ENCODE measurements around the gene FBXL20. TPM values are rescaled to one million over a fixed set of nuclear protein-coding genes. Genes with fewer than 3 reads are reported as not detected.
"Not testable (repeated sequence)": the region's sequence is repeated elsewhere in the genome, so short reads cannot be mapped to it uniquely, and the experiment has no call there.

Gene FBXL20
- total and polyA plus RNA-seq, 2 experiments from 2014 or later: 9.7 to 11.3 TPM

DNA sequence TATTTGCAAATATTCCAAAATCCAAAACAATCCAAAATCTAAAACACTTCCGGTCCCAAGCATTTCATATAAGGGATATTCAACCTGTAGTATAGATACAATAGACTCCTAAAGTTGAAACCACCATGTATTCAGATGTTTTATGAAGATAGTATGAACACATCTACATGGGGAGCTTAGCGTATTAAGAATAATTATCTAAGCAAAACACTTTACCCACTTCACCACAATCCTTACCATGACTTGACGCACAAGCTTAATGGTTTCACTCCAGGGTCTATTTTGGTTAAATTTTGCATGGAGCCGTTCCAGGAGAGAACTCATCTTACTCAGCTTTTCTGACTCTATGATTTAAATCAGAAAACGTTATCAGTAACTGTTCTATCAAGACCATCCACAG is 46.1 kb upstream of the FBXL20 start:
- 0 out of 2 replicates have a peak, but pooled peaks cover 5% of the 10 kb centered on the region for H3K4me1 ChIP-seq (ENCODE audit: insufficient read depth)
- no peak for DNase-seq
- H3K4me2 ChIP-seq (ENCODE audit: unreplicated experiment): no peak overlapping the region
- peaks cover 89% of the 10 kb centered on the region for H3K79me2 ChIP-seq (ENCODE audit: insufficient read depth)
- no peaks in the 10 kb centered on the region for H3K9me2 ChIP-seq (ENCODE audit: insufficient read depth)
- no peak overlapping the region for H3K9ac ChIP-seq
- WGBS, 2 experiments (ENCODE audit: low coverage in 1 of 2, low lambda C conversion rate in 2 of 2, missing lambda C conversion rate in 2 of 2): 95 to 98% methylated on average over 5 of the region's 5 CpGs
- H4K20me1 ChIP-seq (ENCODE audit: insufficient read depth): no peaks in the 10 kb centered on the region
- peaks cover 18% of the 10 kb centered on the region for H3K36me3 ChIP-seq (ENCODE audit: low read depth)
- no peak for TF ChIP-seq EZH2 (IDR thresholded peaks at IDR 0.05; ENCODE audit: insufficient read depth, poor library complexity, severe bottlenecking)
- TF ChIP-seq EZH2phosphoT487 (IDR thresholded peaks at IDR 0.05; ENCODE audit: insufficient read depth, low read depth): no peak
- no peaks in the 10 kb centered on the region for H3F3A ChIP-seq (ENCODE audit: insufficient read depth)
- no peak overlapping the region for H3K4me3 ChIP-seq
- in situ Hi-C loops (cut with MboI): no loop called here
- no peaks in the 10 kb centered on the region for H3K9me3 ChIP-seq (ENCODE audit: low read depth)
- no peak overlapping the region for H2AFZ ChIP-seq
- H3K27ac ChIP-seq: no peak overlapping the region
- H3K27me3 ChIP-seq (replicated peaks; ENCODE audit: insufficient read depth): no peaks in the 10 kb centered on the region

GRCh38 chr17:39443326-39443725 is 41.9 kb upstream of the FBXL20 start:
- TF ChIP-seq EZH2phosphoT487 (IDR thresholded peaks at IDR 0.05; ENCODE audit: insufficient read depth, low read depth): no peak
- H3F3A ChIP-seq (ENCODE audit: insufficient read depth): no peaks in the 10 kb centered on the region
- peaks cover 45% of the 10 kb centered on the region for H3K36me3 ChIP-seq (ENCODE audit: low read depth)
- no peaks in the 10 kb centered on the region for H3K9me3 ChIP-seq (ENCODE audit: low read depth)
- no peaks in the 10 kb centered on the region for H3K9me2 ChIP-seq (ENCODE audit: insufficient read depth)
- no peak overlapping the region for H3K4me3 ChIP-seq
- in situ Hi-C loops (cut with MboI): no loop called here
- no peaks in the 10 kb centered on the region for H3K4me1 ChIP-seq (ENCODE audit: insufficient read depth)
- no peak for DNase-seq
- peaks cover 64% of the 10 kb centered on the region for H3K79me2 ChIP-seq (ENCODE audit: insufficient read depth)
- H4K20me1 ChIP-seq (ENCODE audit: insufficient read depth): no peaks in the 10 kb centered on the region
- no peak overlapping the region for H3K27ac ChIP-seq
- H2AFZ ChIP-seq: no peak overlapping the region
- no peaks in the 10 kb centered on the region for H3K27me3 ChIP-seq (replicated peaks; ENCODE audit: insufficient read depth)
- no peak overlapping the region for H3K9ac ChIP-seq
- H3K4me2 ChIP-seq (ENCODE audit: unreplicated experiment): no peak overlapping the region

GRCh38 chr17:39439868-39440267 is 38.4 kb upstream of the FBXL20 start:
- in situ Hi-C loops (cut with MboI); H3K4me3 ChIP-seq; H3K9me2 ChIP-seq (ENCODE audit: insufficient read depth); H4K20me1 ChIP-seq (ENCODE audit: insufficient read depth); H3K27me3 ChIP-seq (replicated peaks; ENCODE audit: insufficient read depth); H3K4me1 ChIP-seq (ENCODE audit: insufficient read depth); H3K4me2 ChIP-seq (ENCODE audit: unreplicated experiment); H3F3A ChIP-seq (ENCODE audit: insufficient read depth); DNase-seq; H2AFZ ChIP-seq; H3K9me3 ChIP-seq (ENCODE audit: low read depth); H3K27ac ChIP-seq; H3K9ac ChIP-seq: not testable (repeated sequence)
- peaks cover 51% of the 10 kb centered on the region for H3K36me3 ChIP-seq (ENCODE audit: low read depth)
- WGBS, 2 experiments (ENCODE audit: low coverage in 1 of 2, low lambda C conversion rate in 2 of 2, missing lambda C conversion rate in 2 of 2): 79 to 95% methylated on average over 2 of the region's 2 CpGs
- peaks cover 29% of the 10 kb centered on the region for H3K79me2 ChIP-seq (ENCODE audit: insufficient read depth)

- Histone ChIP-seq H3K4me3 (no peak overlapping the region), H3F3A (ENCODE audit: insufficient read depth) (no peaks in the 10 kb centered on the region), H3K27ac (no peak overlapping the region), H3K36me3 (ENCODE audit: low read depth) (peaks cover 43% of the 10 kb centered on the region), H2AFZ (no peak overlapping the region), H3K9me2 (ENCODE audit: insufficient read depth) (no peaks in the 10 kb centered on the region), H4K20me1 (ENCODE audit: insufficient read depth) (no peaks in the 10 kb centered on the region), H3K4me1 (ENCODE audit: insufficient read depth) (no peaks in the 10 kb centered on the region), H3K9ac (no peak overlapping the region), H3K79me2 (ENCODE audit: insufficient read depth) (no peaks in the 10 kb centered on the region; the same call in 1 of the 2 replicates), H3K9me3 (ENCODE audit: low read depth) (no peaks in the 10 kb centered on the region), H3K27me3 (replicated peaks; ENCODE audit: insufficient read depth) (no peaks in the 10 kb centered on the region), H3K4me2 (ENCODE audit: unreplicated experiment) (no peak overlapping the region)
- 96% methylated on average over 4 of the region's 4 CpGs for WGBS, 2 experiments (ENCODE audit: low coverage in 1 of 2, low lambda C conversion rate in 2 of 2, missing lambda C conversion rate in 2 of 2)
- TF ChIP-seq EZH2 (IDR thresholded peaks at IDR 0.05; ENCODE audit: insufficient read depth, poor library complexity, severe bottlenecking) (no peak), EZH2phosphoT487 (IDR thresholded peaks at IDR 0.05; ENCODE audit: insufficient read depth, low read depth) (no peak)
- in situ Hi-C loops (cut with MboI): no loop called here
- DNase-seq: no peak
Observed at GRCh38 chr17:39429600-39429999, 28.2 kb upstream of the FBXL20 start.

DNA sequence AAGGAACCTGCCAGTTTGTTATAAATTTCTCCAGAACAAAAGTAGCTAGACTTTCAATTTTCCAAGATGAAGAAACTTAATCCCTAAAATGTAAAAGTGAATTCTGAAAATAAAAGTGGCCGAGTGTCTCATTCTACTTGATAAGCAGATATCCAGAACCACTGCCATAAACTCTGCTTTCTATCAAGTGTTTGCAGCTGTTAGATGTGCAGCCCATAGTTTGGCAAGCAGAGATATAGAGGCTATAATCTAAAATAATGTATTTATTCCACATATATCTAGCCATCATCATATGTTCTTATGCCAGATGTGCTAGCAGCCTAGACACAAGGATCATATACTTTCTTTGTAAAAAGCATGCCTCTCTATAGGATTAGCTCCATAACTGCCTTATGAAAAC is 14.7 kb upstream of the FBXL20 start:
- Histone ChIP-seq H3K4me3 (no peak overlapping the region), H3K79me2 (ENCODE audit: insufficient read depth) (no peaks in the 10 kb centered on the region), H3K27me3 (replicated peaks; ENCODE audit: insufficient read depth) (no peaks in the 10 kb centered on the region), H3K4me1 (ENCODE audit: insufficient read depth) (no peaks in the 10 kb centered on the region), H3K4me2 (ENCODE audit: unreplicated experiment) (no peak overlapping the region), H2AFZ (no peak overlapping the region), H3K9me2 (ENCODE audit: insufficient read depth) (no peaks in the 10 kb centered on the region), H3K9me3 (ENCODE audit: low read depth) (no peaks in the 10 kb centered on the region), H3K36me3 (ENCODE audit: low read depth) (peaks cover 29% of the 10 kb centered on the region), H4K20me1 (ENCODE audit: insufficient read depth) (no peaks in the 10 kb centered on the region), H3K27ac (no peak overlapping the region), H3K9ac (no peak overlapping the region), H3F3A (ENCODE audit: insufficient read depth) (no peaks in the 10 kb centered on the region)
- TF ChIP-seq EZH2phosphoT487 (IDR thresholded peaks at IDR 0.05; ENCODE audit: insufficient read depth, low read depth) (no peak), EZH2 (IDR thresholded peaks at IDR 0.05; ENCODE audit: insufficient read depth, poor library complexity, severe bottlenecking) (no peak)
- in situ Hi-C loops (cut with MboI): no loop called here
- 95% methylated on average over 1 of the region's 1 CpG for whole genome bisulfite sequencing, 2 experiments (ENCODE audit: low coverage in 1 of 2, low lambda C conversion rate in 2 of 2, missing lambda C conversion rate in 2 of 2)
- no peak for DNase-seq

Measured in GM23248 (cell line).